Panc1 (cell line): ENCODE measurements around the gene NCKAP5. TPM values are rescaled to one million over a fixed set of nuclear protein-coding genes. Genes with fewer than 3 reads are reported as not detected.

ENCODE experiments used
- ATAC-seq: fragments of 200-7000 bp; cut with Tn5 transposase; 2 replicates; pipeline ENCODE4 v1.9.1; 2020; ENCODE audit warnings: mild to moderate bottlenecking, moderate library complexity
- BruUV-seq: library from RNA; stranded (reverse); fragments of 400-500 nt; replicated peaks from 2 replicates; lab custom pipeline; 2021; lab: Mats Ljungman, UMichigan
- CTCF ChIA-PET: fragments of 300-600 bp; sonication (Branson Sonifier 250); formaldehyde crosslinking; loops from one replicate; lab custom pipeline; 2022; ENCODE audit warnings: antibody characterized with exemption; lab: Charles Lee
- POLR2A ChIA-PET: fragments of 300-600 bp; sonication (Branson Sonifier 250); formaldehyde crosslinking; loops from one replicate; lab custom pipeline; 2022; ENCODE audit warnings: antibody characterized with exemption; lab: Charles Lee
- DNase-seq: peaks from one replicate; pipeline ENCODE4 v3.0.0-alpha.2; 2010; ENCODE audit warnings: low read depth, low spot score
- H3K27ac ChIP-seq: 2 replicates; pipeline ENCODE4 v1.5.1; 2011; ENCODE audit warnings: mild to moderate bottlenecking, low read length, inconsistent platforms
- H3K27me3 ChIP-seq: fragments of 200-500 bp; sonication (Bioruptor generic); 2 replicates; pipeline ENCODE4 v1.6.0; 2014; ENCODE audit warnings: low read length, inconsistent platforms; ENCODE audit not compliant: control insufficient read depth, insufficient read depth
- H3K36me3 ChIP-seq: fragments of 200-500 bp; sonication (Bioruptor generic); 2 replicates; pipeline ENCODE4 v1.5.1; 2014; ENCODE audit warnings: inconsistent platforms, mild to moderate bottlenecking, low read length, moderate library complexity; ENCODE audit not compliant: control insufficient read depth, insufficient read depth
- H3K4me1 ChIP-seq: 2 replicates; pipeline ENCODE4 v1.5.1; 2011; ENCODE audit warnings: inconsistent platforms, mild to moderate bottlenecking, low read length, moderate library complexity; ENCODE audit not compliant: control insufficient read depth, insufficient read depth
- H3K4me3 ChIP-seq, 2 experiments: 2 replicates each; pipeline ENCODE4 v1.5.1; 2011 to 2012; ENCODE audit warnings: low read depth in 2 of 2, low read length in 2 of 2, mild to moderate bottlenecking in 2 of 2, inconsistent platforms in 1 of 2, moderate library complexity in 1 of 2
- H3K9me3 ChIP-seq: fragments of 200-500 bp; sonication (Bioruptor generic); 2 replicates; pipeline ENCODE4 v1.5.1; 2014; ENCODE audit warnings: low read depth, mild to moderate bottlenecking, inconsistent platforms, low read length, moderate library complexity; ENCODE audit not compliant: control insufficient read depth, insufficient read depth
- POLR2AphosphoS5 ChIP-seq: IDR thresholded peaks from 2 replicates; pipeline ENCODE4 v1.6.1; 2012; ENCODE audit warnings: mild to moderate bottlenecking, low read depth, low read length, moderate library complexity
- SIN3A ChIP-seq: IDR thresholded peaks from 2 replicates; pipeline ENCODE4 v1.6.1; 2012; ENCODE audit warnings: low read depth, mild to moderate bottlenecking, low read length, moderate library complexity, borderline replicate concordance; ENCODE audit not compliant: insufficient read depth
- TCF7L2 ChIP-seq: IDR thresholded peaks from 2 replicates; pipeline ENCODE4 v1.6.1; 2011; ENCODE audit warnings: mild to moderate bottlenecking, low read depth, low read length, inconsistent platforms
- in situ Hi-C: cut with HindIII; loops from 2 replicates; pipeline ENCODE4 v1.10.0; 2016; ENCODE audit warnings: low sequenced_read_pairs, low pct_unique_long_range_greater_than_20kb
- intact Hi-C: fragments of 100-400 bp; cut with micrococcal nuclease; formaldehyde crosslinking; loops from one replicate; pipeline ENCODE4 v1.10.0; 2022; ENCODE audit not compliant: unreplicated experiment
- total RNA-seq: library from RNA; stranded (reverse); gene quantifications from one replicate; pipeline ENCODE4 v1.2.1, GENCODE V29; 2021; ENCODE audit not compliant: unreplicated experiment
- TF ChIP-seq, protein P1 (sequence below), 2 experiments: IDR thresholded peaks; 2 replicates each; pipeline ENCODE4 v1.6.1; 2011 to 2012; ENCODE audit warnings: low read depth in 2 of 2, control low read depth in 1 of 2, low read length in 1 of 2, mild to moderate bottlenecking in 1 of 2, moderate library complexity in 1 of 2; ENCODE audit not compliant: insufficient read depth in 1 of 2
- TF ChIP-seq, protein P2 (sequence below): fragments of 450-650 bp; IDR thresholded peaks from 2 replicates; pipeline ENCODE4 v1.5.1; 2017; ENCODE audit warnings: mild to moderate bottlenecking

The NCKAP5 gene
- total RNA-seq, 1 experiment from 2014 or later, result 0.10 TPM

DNA sequence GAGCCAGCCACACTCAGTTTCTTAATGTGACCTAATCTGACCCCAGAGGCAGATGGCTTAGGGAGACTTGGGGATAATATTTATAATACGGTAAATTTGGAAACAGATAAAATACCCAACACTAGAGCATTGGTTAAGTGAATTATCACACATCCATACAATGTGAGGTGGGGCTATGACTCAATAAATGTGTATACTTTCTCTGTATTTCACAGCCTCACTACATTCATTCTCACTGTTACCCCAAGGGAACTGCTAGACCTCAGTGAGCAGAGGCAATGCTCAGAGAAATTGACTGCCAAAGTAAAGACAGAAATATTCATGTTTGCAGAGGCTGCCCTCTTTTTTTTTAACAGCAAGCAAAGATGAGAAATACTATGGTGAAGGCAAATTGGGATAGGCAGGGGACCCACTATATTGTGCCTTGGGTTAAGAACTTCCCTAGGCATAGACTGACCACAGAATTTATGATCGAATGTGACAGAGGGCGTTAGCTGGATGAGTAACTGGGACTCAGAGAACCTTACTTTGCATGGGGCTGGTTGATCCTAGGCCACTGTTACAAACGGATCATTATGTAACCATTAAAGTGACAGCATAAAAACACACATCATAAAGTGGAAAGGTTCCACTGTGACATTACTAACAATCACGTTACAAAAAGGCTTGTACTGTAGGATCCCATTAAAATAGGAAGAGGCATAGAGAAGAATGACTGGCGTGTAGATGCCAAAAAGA, 652.3 kb downstream of the NCKAP5 start:
- intact Hi-C loops, result no loop called here
- no peak for ATAC-seq
- TF ChIP-seq SIN3A (no peak), POLR2AphosphoS5 (no peak)
- no peaks in the 10 kb centered on the region for H3K9me3 ChIP-seq
- in situ Hi-C loops, result no loop called here
- BruUV-seq, result no TSS peak
- H3K4me1 ChIP-seq, result no peaks in the 10 kb centered on the region
- H3K27ac ChIP-seq, result no peak overlapping the region
- DNase-seq, result no peak
- no peak overlapping the region for H3K4me3 ChIP-seq
- H3K27me3 ChIP-seq, result no peaks in the 10 kb centered on the region
- POLR2A ChIA-PET, result no interaction called here
- no peaks in the 10 kb centered on the region for H3K36me3 ChIP-seq
- CTCF ChIA-PET, result no interaction called here

DNA sequence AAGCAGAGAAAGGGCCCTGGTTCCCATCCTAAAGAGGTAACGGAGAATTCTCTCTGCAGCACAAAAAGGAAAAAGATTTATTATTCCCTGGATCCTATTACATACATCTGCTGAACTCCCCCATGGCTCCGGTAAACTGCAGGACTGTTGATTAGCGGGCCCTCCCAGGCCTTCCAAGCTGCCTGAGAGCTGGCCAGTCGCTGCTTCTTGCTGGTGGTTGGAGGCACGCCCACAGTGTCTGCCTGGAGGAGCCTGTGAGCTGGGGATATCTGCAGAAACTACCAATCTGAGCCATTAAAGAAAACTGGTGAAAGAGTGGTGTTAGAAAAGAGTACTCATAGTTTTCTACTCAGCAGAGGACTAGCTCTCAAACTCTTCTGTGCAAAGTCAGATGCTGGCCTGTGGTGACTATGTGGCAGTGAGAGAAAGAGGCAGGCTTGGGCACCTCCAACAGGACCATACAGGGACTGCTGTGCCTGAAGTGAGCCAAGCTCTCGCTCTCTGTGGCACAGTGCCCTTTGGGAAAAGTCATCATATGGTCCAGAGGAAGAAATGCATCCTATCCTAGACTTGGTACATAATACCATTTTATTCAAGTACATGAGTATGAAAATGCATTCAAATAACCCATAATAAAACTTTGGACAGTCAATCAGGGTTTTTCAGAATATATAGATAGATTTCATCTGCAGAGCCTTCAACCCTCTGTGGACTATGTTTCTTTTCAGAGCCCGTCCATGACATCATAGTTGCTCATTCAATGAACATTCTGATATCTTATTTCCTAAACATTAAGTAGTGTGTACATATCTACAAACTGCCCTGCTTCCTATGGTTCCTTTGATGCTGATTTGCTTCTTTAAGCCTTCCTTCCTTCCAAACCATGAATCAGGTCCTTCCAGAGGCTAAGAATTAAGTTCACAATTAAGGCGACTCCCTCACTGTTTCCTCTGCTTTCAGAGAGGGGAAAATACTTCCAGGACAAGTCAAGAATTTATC, 656.2 kb downstream of the NCKAP5 start:
- Histone ChIP-seq H3K27me3 (no peaks in the 10 kb centered on the region), H3K36me3 (no peaks in the 10 kb centered on the region), H3K27ac (no peak overlapping the region), H3K4me1 (no peaks in the 10 kb centered on the region), H3K4me3 (no peak overlapping the region), H3K9me3 (no peaks in the 10 kb centered on the region)
- POLR2A ChIA-PET, result no interaction called here
- in situ Hi-C loops (no loop called here), intact Hi-C loops (no loop called here)
- TF ChIP-seq, protein P1, sequence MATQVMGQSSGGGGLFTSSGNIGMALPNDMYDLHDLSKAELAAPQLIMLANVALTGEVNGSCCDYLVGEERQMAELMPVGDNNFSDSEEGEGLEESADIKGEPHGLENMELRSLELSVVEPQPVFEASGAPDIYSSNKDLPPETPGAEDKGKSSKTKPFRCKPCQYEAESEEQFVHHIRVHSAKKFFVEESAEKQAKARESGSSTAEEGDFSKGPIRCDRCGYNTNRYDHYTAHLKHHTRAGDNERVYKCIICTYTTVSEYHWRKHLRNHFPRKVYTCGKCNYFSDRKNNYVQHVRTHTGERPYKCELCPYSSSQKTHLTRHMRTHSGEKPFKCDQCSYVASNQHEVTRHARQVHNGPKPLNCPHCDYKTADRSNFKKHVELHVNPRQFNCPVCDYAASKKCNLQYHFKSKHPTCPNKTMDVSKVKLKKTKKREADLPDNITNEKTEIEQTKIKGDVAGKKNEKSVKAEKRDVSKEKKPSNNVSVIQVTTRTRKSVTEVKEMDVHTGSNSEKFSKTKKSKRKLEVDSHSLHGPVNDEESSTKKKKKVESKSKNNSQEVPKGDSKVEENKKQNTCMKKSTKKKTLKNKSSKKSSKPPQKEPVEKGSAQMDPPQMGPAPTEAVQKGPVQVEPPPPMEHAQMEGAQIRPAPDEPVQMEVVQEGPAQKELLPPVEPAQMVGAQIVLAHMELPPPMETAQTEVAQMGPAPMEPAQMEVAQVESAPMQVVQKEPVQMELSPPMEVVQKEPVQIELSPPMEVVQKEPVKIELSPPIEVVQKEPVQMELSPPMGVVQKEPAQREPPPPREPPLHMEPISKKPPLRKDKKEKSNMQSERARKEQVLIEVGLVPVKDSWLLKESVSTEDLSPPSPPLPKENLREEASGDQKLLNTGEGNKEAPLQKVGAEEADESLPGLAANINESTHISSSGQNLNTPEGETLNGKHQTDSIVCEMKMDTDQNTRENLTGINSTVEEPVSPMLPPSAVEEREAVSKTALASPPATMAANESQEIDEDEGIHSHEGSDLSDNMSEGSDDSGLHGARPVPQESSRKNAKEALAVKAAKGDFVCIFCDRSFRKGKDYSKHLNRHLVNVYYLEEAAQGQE (IDR thresholded peaks at IDR 0.05; ENCODE audit: insufficient read depth in 1 of 2, low read depth in 2 of 2, low read length in 1 of 2), result no peak
- TF ChIP-seq SIN3A (no peak), TCF7L2 (no peak), POLR2AphosphoS5 (no peak)
- TF ChIP-seq, protein P2, sequence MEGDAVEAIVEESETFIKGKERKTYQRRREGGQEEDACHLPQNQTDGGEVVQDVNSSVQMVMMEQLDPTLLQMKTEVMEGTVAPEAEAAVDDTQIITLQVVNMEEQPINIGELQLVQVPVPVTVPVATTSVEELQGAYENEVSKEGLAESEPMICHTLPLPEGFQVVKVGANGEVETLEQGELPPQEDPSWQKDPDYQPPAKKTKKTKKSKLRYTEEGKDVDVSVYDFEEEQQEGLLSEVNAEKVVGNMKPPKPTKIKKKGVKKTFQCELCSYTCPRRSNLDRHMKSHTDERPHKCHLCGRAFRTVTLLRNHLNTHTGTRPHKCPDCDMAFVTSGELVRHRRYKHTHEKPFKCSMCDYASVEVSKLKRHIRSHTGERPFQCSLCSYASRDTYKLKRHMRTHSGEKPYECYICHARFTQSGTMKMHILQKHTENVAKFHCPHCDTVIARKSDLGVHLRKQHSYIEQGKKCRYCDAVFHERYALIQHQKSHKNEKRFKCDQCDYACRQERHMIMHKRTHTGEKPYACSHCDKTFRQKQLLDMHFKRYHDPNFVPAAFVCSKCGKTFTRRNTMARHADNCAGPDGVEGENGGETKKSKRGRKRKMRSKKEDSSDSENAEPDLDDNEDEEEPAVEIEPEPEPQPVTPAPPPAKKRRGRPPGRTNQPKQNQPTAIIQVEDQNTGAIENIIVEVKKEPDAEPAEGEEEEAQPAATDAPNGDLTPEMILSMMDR, result no peak
- CTCF ChIA-PET, result no interaction called here
- no peak for DNase-seq
- no TSS peak for BruUV-seq
- ATAC-seq, result no peak
